ENCODE results near the gene RNF220.
"Not testable (repeated sequence)": the region's sequence is repeated elsewhere in the genome, so short reads cannot be mapped to it uniquely, and the experiment has no call there.

RNF220 gene

DNA sequence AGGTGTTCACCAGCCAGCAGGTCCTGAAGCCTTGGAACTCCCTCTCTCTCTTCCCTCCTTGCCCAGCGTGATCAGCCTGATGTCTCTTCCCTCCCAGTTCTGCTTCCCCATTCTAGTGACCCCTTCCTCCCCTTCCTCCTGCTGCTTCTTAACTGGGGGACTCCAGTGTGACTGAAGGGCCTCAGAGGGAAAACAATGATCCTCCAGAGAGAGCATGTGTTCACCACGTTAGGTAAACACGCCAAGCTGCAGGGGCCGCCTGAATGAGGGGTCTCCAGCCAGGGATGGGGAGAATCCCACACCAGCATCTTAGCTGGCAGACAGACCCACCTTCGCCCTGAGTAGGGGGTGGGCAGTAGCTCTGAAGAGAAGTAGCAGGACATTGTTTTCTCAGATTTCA is 144.5 kb downstream of the RNF220 start:
- DNase-seq (ENCODE audit: low read depth in 2 of 2) = no peak

DNA sequence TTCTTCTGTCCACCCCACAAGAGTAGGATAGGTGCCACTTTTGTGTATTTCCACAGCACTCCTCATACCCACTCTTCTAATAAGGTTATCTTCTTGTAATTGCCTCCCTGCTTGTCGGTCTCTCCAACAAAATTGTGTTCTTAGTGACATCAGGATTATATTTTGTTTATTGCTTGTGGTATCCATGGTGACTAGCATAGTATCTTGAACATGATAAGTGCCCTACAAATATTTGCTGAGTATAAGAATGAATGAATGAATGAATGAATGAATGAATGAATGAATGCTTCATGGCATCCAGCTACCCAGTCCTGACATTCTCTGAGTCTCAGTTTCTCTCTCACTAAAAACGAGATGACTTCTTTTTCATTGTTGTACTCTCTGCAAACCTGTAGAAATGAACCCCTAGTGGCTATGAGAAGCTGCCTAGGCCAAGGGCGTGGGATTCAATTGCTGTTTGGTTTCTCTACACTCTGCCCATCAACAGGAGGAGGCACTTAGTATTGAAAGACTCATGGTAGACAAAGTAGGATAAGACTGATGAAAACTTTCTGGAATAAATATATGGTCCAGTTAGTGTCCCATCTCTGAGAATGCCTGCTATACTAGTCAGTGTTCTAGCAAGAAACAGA is 148.2 kb downstream of the RNF220 start:
- no peak for DNase-seq (ENCODE audit: low read depth in 2 of 2)

DNA sequence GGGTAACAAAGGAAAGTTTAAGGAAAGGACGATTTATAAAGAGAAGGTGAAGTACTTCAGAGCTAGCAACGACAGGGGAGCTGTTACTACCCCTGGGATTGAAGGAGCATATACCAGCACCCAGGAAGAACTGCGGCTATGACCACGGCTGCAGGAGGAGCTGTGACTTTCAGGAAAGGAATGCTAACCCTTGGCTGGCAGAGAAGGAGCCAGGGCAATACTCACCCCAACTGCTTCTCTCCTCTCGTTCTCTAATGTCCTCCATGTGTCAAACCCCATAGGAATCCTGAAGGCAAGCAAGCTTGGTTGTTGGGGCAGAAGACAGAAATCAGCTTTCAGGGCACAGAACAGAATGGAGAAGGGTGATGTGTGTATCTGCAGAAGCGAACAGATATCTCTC is 148.7 kb downstream of the RNF220 start:
- DNase-seq (ENCODE audit: low read depth in 2 of 2) = no peak

DNA sequence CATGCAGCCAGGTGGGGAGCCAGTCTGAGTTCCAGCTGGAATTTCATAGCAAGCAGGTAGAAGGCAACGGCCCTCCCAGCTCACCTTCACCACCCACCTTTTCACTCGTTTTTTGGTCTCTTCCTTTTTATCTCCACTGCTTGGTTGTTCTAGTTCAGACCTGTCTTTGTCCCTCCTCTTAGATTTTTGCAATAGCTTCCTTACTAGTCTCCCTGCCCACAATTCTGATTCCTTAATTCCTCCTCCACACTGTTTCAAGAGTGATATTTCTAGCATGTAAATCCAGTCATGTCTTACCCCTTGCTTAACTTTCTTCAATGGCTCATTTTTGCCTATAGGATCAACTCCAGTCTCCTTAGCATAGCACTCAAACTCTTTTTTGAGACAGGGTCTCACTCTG is 149.7 kb downstream of the RNF220 start:
- no peak for DNase-seq (ENCODE audit: low read depth in 2 of 2)

DNA sequence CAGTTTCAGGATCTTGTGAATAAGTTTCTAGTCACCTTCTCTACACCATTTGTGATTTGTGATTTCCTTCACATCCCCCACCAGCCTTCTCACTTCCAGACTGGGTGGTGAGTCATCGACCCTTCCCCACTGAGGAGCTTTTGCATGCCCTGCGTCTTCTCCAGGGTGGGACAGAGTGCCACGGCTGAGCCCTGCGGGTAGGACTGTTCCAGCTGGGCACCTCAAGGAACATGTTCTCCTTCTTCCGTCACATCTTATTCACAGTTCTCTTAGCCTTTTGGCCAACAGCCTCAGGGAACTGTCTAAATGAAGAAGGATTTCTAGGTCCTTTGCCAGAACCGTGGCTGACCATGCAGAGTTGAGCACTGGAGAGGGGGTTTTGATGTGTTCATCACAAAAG is 152.7 kb downstream of the RNF220 start:
- no peak for DNase-seq (ENCODE audit: low read depth in 2 of 2)

DNA sequence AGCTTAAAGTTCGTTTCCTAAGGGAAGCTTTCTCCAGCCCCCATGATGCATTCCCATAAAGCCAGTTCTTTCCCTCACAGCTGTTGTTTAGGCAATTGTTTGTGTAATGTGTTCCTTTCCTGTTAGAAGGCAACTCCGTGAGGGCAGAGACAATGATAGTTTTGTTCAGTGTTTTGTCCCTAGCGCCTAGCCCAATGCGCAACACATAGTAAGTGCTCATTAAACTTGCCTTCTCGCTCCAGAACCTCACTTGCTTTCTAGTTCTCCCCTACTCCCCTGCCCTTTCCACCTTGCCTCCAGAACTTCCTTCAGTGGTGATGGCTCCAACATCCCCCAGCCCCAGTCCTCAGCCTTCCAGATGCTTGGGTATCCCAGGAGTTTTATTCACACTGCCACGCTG is 153.8 kb downstream of the RNF220 start:
- no peak for DNase-seq (ENCODE audit: low read depth in 2 of 2)

DNA sequence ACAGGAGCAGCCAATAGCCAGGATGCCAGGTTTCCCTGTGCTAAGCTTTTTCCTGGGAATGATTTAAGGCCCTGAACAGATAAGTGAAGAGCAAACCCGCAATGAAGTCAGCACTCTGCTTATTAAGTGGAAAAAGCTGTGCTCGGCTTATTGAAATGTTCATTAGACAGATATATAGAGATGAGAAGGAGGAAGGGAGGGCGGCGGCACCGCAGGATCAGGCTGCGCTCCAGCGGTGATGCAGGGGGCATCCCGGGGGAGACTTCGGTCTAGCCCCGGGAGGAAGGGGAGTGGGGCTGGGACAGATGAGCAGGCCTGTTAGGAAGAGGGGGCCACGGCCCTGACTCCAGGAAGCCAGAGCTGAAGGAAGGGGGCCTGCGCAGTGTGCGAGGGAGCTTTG is 154.3 kb downstream of the RNF220 start:
- DNase-seq (ENCODE audit: low read depth in 2 of 2) = no peak

DNA sequence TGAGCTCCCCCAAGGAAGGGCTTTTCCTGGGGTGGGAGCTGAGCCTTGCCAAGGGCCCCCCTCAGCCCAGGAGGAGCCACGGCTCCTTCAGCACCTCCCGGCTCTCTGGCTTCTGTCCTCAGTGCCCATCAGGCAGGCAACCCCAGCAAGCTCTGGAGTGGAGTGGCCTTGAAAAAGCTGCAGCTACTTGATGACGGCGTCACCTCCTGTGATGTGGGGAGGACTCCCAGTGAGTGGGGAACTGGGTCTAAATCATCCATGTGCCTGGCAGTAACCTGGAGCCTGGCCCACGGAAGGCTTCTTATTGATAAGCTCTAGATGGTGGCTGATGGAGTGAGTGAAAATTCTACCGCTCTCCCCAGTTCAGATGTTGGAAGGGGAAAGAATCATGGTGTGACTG is 154.9 kb downstream of the RNF220 start:
- DNase-seq (ENCODE audit: low read depth in 2 of 2) = no peak

DNA sequence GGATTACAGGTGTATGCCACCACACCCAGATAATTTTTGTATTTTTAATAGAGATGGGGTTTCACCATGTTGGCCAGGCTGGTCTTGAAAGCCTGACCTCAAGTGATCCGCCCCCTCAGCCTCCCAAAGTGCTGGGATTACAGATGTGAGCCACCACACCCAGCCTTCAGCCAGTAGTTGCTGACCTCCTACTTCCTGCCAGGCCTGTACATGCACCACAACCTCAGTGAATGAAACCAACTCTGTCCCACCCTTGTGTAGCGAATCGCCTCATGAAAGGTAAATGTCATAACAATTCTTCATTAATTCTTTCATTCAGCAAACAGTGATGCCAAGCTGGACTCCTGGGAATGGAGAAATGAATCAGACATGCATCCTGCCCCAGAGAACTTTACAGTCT is 155.6 kb downstream of the RNF220 start:
- DNase-seq (ENCODE audit: low read depth in 2 of 2) = not testable (repeated sequence)

DNA sequence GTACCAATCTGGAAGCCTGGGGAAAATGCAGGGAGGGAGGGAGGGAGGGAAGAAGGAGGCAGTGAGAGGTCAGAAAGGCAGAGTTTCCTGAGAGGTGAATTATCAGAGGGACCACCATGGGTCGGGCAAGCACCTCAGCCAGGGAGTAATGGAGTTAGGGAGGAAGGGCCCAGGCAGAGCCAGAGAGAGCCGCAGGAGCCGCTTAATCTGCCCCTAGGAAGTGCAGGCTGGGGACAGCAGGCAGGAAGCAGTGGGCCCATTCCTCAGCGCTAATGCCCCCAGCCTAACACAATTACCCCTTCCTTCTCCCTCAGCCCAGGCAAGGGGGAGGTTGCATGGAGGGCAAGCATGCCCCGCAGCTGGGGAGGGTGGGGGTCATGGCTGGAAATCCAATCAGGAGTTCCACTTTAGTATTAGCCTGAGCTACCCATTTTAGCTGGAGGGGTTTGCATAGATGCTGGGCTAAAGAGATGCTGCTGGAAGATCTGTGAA is 160.2 kb downstream of the RNF220 start:
- no peak for DNase-seq (ENCODE audit: low read depth in 2 of 2)

DNA sequence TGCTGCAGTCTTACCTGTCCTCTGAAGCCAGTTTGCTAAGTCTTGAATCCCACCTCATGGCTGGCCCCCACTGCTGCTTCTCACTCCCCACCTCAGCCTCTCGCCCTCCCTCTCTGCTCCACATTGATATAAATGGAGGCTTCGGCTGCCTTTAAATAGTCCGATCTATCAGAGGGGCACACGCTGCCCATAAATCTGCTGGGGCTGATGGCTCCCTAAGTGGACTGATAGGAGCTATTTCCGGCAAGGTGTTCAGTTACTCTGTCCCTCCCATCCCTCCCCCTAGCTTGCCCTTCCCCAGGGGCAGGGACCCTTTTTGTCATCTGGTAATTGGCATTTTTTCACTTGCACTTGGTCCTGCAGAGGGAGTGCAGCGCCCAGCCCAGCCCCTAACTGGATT is 160.8 kb downstream of the RNF220 start:
- DNase-seq (ENCODE audit: low read depth in 2 of 2) = no peak

DNA sequence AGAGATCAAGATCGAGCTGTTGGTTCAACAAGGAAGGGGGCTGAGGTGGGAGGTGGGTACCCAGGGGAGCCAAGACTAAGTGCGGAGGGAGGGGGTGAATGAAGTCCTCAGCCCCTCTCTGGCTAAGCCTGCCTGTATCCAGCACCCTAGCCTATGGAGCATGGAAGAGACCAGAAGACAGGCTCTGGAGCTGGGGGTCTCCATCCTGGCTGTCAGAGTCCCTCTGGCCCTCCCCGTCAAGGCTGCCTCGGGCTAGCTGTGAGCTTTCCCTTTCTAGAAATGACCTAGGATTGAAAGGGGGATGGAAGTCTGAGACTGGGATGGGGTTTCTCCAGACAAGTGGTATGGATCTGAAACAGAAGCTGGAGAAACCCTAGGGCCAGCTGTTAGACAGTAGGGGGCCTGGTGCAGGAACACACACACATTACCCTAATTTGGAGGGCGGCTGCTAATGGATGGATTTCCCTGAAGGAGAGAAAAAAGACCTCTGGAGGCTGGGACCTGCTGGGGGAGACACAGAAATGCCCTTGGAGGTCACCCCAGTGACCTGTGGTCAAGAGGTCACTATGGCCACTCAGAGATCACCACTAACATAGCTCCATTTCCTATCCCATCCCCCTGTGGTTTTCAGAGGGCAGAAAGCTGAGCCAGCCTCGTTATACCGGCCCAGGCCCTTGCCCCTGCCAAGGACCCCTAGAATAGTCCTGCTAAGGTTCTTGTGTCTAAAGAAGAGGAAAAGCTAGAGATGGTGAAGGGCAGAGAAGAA is 161.4 kb downstream of the RNF220 start:
- DNase-seq (ENCODE audit: low read depth in 2 of 2) = no peak

DNA sequence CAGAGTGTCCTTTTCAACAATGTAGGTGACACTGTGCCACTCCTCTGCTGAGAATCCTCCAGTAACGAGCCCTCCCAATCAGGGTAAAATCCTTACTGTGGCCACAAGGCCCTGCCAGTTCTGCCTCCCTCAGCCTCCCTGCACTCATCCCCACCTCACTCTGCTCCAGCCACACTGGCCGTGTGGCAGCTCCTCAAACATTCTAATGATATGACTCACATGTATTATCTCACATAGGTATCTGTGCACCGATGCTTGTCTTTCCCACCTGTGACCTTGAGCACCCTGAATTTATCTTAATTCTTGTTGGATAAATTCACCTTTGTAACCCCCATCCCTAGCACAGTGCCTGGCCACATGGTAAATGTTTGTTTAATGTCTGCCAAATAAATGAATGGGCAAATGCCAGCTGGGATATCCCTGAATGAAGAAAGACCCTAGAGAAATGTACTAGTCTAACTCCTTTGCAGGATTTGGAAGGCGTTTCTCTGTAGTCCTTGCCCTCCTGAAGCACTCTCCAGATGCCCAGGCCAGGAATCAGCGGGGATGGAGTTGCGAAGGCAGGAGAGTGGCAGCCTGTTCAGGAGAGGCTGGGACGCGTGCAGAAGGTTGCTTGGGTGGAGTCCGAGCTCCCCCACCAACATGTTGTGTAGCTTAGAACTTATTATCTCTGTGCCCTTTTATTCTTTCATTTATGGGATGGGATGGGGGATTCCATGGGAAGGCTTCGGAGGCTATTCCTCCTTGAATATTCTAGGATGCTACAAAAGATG is 163.3 kb downstream of the RNF220 start:
- no peak for DNase-seq (ENCODE audit: low read depth in 2 of 2)

DNA sequence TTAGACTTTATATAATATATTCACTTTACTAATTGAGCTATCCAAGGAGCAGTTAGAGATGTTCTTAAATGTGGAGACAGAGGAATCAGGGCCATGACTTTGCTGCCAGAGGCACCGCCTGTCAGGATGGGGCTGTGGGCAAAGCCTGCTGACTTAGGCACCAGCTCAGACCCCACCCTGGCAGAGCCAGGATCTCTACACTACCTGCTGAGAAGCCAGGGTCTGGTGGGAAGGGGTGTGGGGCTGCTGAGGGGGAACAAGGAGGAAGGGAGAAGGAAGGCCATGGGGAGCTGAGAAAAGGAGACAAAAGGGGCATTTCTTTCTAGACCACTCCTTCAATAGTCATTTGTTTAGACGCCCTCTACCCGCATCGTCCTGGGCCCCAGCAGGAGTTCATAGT is 164.4 kb downstream of the RNF220 start:
- DNase-seq (ENCODE audit: low read depth in 2 of 2) = no peak

DNA sequence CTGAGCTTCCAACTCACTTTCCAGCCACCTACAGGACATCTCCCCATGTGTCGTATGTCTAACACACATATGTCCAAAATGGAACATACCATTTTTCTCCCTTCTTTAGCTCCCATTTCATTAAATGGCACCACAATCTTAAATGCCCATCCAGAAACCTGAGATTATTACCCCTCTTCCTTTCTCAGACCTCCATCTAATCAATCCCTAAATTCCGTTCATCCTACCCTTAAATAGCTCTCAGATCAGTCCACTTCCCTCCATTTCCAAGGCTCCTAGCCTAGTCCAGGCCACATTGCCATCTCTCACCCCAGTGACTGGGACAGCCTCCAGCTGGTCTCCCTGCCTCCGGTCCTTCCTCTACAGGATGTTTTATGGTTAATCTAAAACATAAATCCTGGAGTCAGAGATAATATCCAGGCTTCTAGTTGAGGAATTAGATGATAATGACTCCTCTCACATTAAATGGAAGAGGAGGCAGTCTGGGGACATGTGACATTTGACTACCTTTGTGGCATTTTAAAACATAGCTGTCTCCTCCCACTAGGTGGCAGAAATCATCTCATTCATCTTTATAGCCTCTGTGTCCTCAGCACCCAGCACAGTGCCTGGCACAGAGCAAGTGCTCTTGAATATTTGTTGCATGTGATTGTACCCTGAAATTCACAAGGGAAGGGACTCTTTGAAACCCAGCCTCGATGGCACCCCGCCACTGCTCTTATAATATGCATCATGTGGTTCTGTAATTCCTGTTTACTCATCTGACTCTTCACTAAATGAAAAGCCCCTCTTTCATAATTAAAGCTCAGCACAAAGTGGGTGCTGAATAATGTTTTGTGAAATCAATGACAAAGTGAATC is 166.9 kb downstream of the RNF220 start:
- DNase-seq (ENCODE audit: low read depth in 2 of 2) = no peak

DNA sequence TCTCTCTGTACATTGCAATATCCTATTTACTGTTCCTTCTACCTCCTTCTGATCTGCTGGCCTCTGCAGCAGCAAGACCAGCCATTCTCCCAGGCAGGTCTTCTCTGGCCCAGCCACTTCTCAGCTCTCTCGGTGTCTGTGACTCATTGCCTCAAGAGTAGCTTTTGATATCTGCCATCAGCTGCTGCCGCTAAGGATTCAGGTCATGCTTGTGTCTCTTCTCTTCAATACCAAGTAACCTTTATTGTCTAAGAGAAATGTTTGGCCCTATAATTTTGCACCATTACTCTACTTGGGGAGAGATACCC is 167.5 kb downstream of the RNF220 start:
- no peak for DNase-seq (ENCODE audit: low read depth in 2 of 2)

DNA sequence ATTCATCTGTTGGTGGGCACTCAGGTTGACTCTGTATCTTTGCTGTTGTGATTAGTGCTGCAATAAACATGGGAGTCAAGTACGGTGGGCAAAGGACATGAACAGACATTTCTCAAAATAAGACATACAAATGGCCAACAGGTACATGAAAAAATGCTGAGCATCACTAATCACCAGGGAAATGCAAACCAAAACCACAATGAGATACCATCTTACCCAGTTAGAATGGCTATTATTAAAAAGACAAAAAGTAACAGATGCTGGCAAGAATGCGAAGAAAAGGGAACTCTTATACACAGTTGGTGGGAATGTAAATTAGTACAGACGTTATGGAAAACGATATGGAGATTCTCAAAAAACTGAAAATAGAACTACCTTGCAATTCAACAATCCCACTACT is 170.3 kb downstream of the RNF220 start:
- DNase-seq (ENCODE audit: low read depth in 2 of 2) = no peak

DNA sequence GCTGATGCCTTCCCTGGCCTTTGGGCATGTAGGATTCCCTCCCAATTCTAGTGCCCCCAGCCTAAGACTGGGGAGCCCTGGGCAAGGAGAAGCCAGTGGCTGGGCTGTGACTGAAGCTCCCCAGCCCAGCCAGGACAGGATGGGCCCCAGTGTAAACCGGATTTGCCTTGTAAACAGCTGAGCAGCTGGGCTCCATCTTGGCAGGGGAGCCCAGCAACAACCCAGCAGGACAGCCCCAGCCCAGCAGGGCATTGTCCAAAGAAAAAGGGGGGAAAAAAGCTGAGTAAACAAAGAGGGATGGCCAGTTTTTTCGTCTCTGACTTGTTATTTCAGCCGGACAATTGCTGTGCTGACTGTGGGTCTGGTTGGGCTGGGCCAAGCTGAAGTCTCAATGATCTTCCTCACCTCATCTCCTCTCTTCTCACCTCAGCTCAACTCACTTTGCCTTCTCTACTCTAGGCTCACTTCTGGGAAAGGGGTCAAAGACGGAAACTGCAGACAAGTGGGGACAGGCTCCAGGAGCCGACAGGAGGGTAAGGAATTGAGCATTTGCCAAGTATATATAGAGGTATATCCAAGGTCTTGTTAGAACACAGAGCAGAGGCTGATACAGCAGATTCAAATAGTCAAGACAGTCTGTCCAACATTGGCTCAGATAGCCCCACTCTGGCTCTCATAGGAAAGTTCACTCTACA is 171.5 kb downstream of the RNF220 start:
- no peak for DNase-seq (ENCODE audit: low read depth in 2 of 2)

DNA sequence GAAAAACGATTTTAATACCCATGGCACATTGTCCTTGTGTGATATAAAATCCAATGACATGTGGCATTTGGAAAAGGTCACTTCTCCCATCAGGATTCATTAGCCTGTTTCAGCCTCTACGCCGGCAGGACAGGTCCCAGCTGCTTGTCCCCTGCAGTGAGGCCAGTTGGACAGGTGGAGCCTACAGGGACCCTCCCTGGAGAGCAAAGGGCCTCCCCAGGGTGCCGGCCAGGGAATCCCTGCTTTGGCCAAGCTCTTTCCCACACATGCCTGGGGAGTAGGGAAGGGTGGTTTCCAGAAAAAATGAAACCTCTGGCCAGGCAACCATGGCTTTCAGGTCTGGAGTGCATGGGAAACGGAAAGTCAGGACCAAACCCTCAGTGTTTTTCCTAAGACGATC is 176.2 kb downstream of the RNF220 start:
- no peak for DNase-seq (ENCODE audit: low read depth in 2 of 2)

DNA sequence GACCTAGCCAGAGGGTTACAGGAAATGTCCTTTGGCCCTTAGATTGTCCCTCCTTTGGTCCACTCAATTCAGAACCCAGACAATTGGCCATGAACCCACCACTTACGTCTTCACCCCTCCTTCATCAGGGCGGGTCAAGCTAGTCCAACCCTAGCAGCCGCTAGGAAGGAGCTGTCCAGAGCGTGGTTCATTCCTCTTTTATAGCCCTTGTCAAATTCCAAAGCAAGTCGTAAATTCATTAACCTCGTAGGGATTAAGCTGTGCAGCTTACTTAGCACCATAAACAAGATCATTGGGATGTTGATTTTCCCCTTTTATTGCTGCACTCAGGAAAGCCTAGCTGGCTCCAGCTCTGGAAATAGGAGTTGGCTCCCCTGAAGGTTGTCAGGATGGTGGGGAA is 179.1 kb downstream of the RNF220 start:
- no peak for DNase-seq (ENCODE audit: low read depth in 2 of 2)

DNA sequence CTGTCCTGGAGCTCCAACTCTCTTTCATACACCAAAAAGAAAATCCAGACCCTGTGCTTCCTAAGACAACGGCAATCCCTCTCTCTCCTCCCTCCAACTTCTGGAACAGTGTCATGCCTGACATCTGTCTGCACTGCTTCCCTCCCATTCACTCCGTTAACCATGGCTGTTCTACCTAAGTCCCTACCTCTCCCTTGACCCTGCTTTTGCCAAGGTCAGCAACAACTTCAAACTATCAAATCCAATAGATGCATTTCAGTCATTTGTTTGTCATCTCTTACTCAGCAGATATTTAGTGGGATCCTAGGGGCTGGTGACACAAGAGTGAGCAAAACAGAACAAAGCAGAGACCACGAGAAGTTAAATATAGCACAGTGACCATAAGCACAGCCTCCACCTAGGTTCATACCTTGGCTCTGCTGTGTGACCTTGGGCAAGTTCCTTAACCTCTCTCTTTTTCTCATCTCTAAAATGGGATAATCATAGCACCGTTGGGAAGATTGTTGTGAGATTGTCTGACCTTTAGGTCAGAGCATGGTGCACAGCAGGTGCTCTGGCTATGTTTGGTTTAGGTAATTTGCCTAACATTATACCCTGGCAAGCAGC is 180.4 kb downstream of the RNF220 start:
- DNase-seq (ENCODE audit: low read depth in 2 of 2) = no peak

Data from stimulated activated CD4-positive, alpha-beta T cell treated with anti-CD3 and anti-CD28 coated beads, Interleukin-4, amount 100 ng/mL, for 48 hours (primary cell).